ENCODE results near the gene RGS13.
"Not testable (repeated sequence)": the region's sequence is repeated elsewhere in the genome, so short reads cannot be mapped to it uniquely, and the experiment has no call there.

The RGS13 gene

GRCh38 chr1:192675716-192676115, 39.8 kb downstream of the RGS13 start:
- TF ChIP-seq, protein P1, sequence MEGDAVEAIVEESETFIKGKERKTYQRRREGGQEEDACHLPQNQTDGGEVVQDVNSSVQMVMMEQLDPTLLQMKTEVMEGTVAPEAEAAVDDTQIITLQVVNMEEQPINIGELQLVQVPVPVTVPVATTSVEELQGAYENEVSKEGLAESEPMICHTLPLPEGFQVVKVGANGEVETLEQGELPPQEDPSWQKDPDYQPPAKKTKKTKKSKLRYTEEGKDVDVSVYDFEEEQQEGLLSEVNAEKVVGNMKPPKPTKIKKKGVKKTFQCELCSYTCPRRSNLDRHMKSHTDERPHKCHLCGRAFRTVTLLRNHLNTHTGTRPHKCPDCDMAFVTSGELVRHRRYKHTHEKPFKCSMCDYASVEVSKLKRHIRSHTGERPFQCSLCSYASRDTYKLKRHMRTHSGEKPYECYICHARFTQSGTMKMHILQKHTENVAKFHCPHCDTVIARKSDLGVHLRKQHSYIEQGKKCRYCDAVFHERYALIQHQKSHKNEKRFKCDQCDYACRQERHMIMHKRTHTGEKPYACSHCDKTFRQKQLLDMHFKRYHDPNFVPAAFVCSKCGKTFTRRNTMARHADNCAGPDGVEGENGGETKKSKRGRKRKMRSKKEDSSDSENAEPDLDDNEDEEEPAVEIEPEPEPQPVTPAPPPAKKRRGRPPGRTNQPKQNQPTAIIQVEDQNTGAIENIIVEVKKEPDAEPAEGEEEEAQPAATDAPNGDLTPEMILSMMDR (IDR thresholded peaks at IDR 0.05; ENCODE audit: low read depth, low read length, missing control alignments): no peak
- DNase-seq (ENCODE audit: extremely low read depth, low read depth): no peak

DNA sequence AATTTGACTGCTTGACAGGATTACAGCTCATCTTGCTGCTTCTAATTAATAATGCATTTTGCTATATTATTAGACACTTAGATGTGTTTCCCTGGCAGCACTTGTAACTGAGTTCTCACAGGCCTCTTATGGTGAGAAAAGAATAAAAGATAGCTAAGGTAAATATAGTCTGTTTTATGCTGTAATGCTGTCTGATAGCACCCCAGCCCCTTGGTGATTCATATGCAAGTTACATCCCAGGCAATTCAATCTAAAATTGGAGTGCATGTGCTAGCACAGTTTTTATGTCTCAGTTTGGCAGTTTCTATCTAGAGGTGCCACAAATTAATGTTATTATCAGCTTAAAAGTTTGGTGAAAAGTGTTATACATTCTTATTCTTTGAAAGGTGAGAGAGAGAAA, 42.2 kb downstream of the RGS13 start:
- no peak for DNase-seq (ENCODE audit: extremely low read depth, low read depth)
- TF ChIP-seq, protein P1 (IDR thresholded peaks at IDR 0.05; ENCODE audit: low read depth, low read length, missing control alignments): no peak
- H3K4me3 ChIP-seq (replicated peaks; ENCODE audit: low read depth, low read length): no peak overlapping the region

More at GRCh38 chr1:192675716-192676115, 39.8 kb downstream of the RGS13 start:
- no peak overlapping the region for H3K4me3 ChIP-seq (replicated peaks; ENCODE audit: low read depth, low read length)

GRCh38 chr1:192682335-192682734, 46.4 kb downstream of the RGS13 start:
- no peak overlapping the region for H3K4me3 ChIP-seq (replicated peaks; ENCODE audit: low read depth, low read length)
- DNase-seq (ENCODE audit: extremely low read depth, low read depth): no peak
- TF ChIP-seq, protein P1 (IDR thresholded peaks at IDR 0.05; ENCODE audit: low read depth, low read length, missing control alignments): no peak

- DNase-seq (ENCODE audit: extremely low read depth, low read depth); H3K4me3 ChIP-seq (replicated peaks; ENCODE audit: low read depth, low read length): not testable (repeated sequence)
Observed at GRCh38 chr1:192683081-192683480, 47.1 kb downstream of the RGS13 start.

- TF ChIP-seq, protein P1 (IDR thresholded peaks at IDR 0.05; ENCODE audit: low read depth, low read length, missing control alignments): no peak
- no peak overlapping the region for H3K4me3 ChIP-seq (replicated peaks; ENCODE audit: low read depth, low read length)
- no peak for DNase-seq (ENCODE audit: extremely low read depth, low read depth)
Observed at GRCh38 chr1:192689459-192689858, 53.5 kb downstream of the RGS13 start.

DNA sequence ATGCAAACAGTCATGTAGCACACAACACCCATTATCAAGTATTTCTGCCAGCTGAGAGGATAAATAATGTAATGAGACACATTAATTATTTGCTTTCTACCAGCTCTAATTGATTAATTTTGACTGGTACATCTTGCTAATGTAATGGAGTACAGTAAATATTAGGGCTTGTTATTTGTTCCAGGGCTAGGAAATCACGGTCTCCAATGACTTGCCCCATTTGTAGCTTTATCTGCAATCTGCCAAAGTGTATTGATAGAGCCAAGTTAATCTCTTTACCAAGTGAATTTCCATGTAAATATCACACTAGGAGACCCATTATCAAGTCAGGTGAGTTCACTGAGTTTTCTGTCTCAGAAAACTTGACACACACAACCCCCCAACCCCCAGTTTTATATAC, 55.1 kb downstream of the RGS13 start:
- no peak for DNase-seq (ENCODE audit: extremely low read depth, low read depth)
- no peak overlapping the region for H3K4me3 ChIP-seq (replicated peaks; ENCODE audit: low read depth, low read length)
- TF ChIP-seq, protein P1 (IDR thresholded peaks at IDR 0.05; ENCODE audit: low read depth, low read length, missing control alignments): no peak

- TF ChIP-seq, protein P1 (IDR thresholded peaks at IDR 0.05; ENCODE audit: low read depth, low read length, missing control alignments): no peak
Observed at GRCh38 chr1:192696082-192696481, 60.1 kb downstream of the RGS13 start.

More at GRCh38 chr1:192696082-192696481, 60.1 kb downstream of the RGS13 start:
- no peak overlapping the region for H3K4me3 ChIP-seq (replicated peaks; ENCODE audit: low read depth, low read length)
- no peak for DNase-seq (ENCODE audit: extremely low read depth, low read depth)
